Right lobe of liver (tissue), 4 donors: ENCODE data around the gene SMG1.
"Not testable (repeated sequence)": the region's sequence is repeated elsewhere in the genome, so short reads cannot be mapped to it uniquely, and the experiment has no call there.

ENCODE experiments used
- CTCF ChIP-seq, 4 donors: fragments of 200-600 bp in 3 of 4; fragments of 450-650 bp in 1 of 4; IDR thresholded peaks; one replicate each; pipeline versions ENCODE4 v1.5.1 to v1.8.0; 2016 to 2022; ENCODE audit warnings: antibody characterized with exemption in 4 of 4, mild to moderate bottlenecking in 2 of 4
- POLR2A ChIP-seq: fragments of 450-650 bp; IDR thresholded peaks from one replicate; pipeline ENCODE4 v1.6.1; 2017; ENCODE audit warnings: antibody characterized with exemption, mild to moderate bottlenecking
- donor health status: DM: no; HTN: no; CAD: no.
- donor health status: DM: no; HTN: no; CAD: no.
- donor health status: DM: no; HTN: yes; CAD: no.

- not testable (repeated sequence) for TF ChIP-seq CTCF (IDR thresholded peaks at IDR 0.05); POLR2A
Measured at GRCh38 chr16:18774651-18775050, 151.6 kb downstream of the SMG1 start.
